Thyroid gland (tissue), 4 donors: ENCODE results near the gene BICDL2. TPM values are rescaled to one million over a fixed set of nuclear protein-coding genes. Genes with fewer than 3 reads are reported as not detected.

Source experiments
- DNase-seq, 2 donors: peaks; one replicate each; pipeline ENCODE4 v3.0.0-alpha.2; 2019
- H3K27ac ChIP-seq, 3 donors: fragments of 200-600 bp; sonication (generic); 1 replicate in 2 of 3; 2 replicates in 1 of 3; pipeline ENCODE4 v1.5.1; 2016 to 2019; ENCODE audit warnings: mild to moderate bottlenecking in 1 of 3, moderate library complexity in 1 of 3
- H3K27me3 ChIP-seq: fragments of 200-600 bp; sonication (generic); one replicate; pipeline ENCODE4 v1.5.1; 2019
- H3K36me3 ChIP-seq, 2 donors: fragments of 200-600 bp; sonication (generic); one replicate each; pipeline ENCODE4 v1.5.1; 2016 to 2019
- H3K4me1 ChIP-seq, 2 donors: fragments of 200-600 bp; sonication (generic); one replicate each; pipeline ENCODE4 v1.5.1; 2017 to 2019
- H3K4me3 ChIP-seq, 3 donors: fragments of 200-600 bp; sonication (generic); replicated peaks in 1 of 3; 1 replicate in 2 of 3; 2 replicates in 1 of 3; pipeline ENCODE4 v1.5.1; 2016; ENCODE audit warnings: mild to moderate bottlenecking in 1 of 3
- H3K9me3 ChIP-seq: fragments of 200-600 bp; sonication (generic); one replicate; pipeline ENCODE4 v1.5.1; 2017
- POLR2A ChIP-seq, 2 donors: fragments of 450-650 bp; IDR thresholded peaks; one replicate each; pipeline ENCODE4 v1.6.1; 2017; ENCODE audit warnings: antibody characterized with exemption in 2 of 2, mild to moderate bottlenecking in 2 of 2, moderate library complexity in 1 of 2
- WGBS, 2 donors: methylation state at CpG; one replicate each; pipeline ENCODE4 v1.1.5; 2017; 5-methylcytosine and 5-hydroxymethylcytosine counted together
- intact Hi-C: fragments of 100-400 bp; cut with DNase I; formaldehyde crosslinking; loops from one replicate; pipeline ENCODE4 v1.15.1; 2023
- total RNA-seq, 4 donors: library from RNA; depleted of rRNA; stranded (reverse); fragments of >200 nt; gene quantifications; one replicate each; pipeline ENCODE4 v1.2.3, GENCODE V29; 2016
- TF ChIP-seq, protein P1 (sequence below), 6 experiments: fragments of 200-600 bp in 3 of 6; fragments of 450-650 bp in 3 of 6; sonication (generic) in 3 of 6; IDR thresholded peaks; one replicate each; pipeline ENCODE4 v1.5.1; 2016 to 2019; ENCODE audit warnings: antibody characterized with exemption in 6 of 6, mild to moderate bottlenecking in 2 of 6, inconsistent platforms in 1 of 6, moderate library complexity in 1 of 6

Gene BICDL2
- total RNA-seq, 4 donors from 2014 or later: 7.3 to 17.8 (median 14.6) TPM

DNA sequence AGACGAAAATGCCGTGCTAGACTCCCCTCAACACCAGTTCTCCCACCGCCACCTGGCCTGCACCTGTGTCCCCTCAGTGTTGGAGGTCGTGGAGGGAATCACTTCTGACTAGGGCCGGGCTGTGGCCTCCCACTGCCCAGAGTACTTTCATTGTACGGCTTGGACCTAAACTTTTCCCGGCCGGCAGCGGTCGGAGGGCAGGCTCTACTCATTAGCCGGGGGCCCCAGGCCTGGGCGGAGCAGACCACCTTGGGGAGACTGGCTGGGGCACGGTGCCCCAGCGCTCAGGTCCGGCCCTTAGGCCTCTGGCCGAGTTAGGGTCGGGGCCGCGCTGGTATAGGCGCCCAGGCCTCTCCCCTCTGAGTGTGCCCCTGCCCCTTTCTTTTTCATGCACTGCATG lies 19.4 kb downstream of the BICDL2 start:
- peaks cover 24 to 34% of the 10 kb centered on the region in 2 donors for H3K4me1 ChIP-seq
- H3K27ac ChIP-seq: no peak overlapping the region
- 54 to 82% methylated on average over 8 to 18 of the region's 20 CpGs for WGBS, 2 donors
- H3K27me3 ChIP-seq: no peaks in the 10 kb centered on the region
- H3K36me3 ChIP-seq: no peaks in the 10 kb centered on the region
- no peaks in the 10 kb centered on the region for H3K9me3 ChIP-seq
- intact Hi-C loops: no loop called here
- no peak overlapping the region for H3K4me3 ChIP-seq
- TF ChIP-seq POLR2A (IDR thresholded peaks at IDR 0.05): no peak
- TF ChIP-seq, protein P1, sequence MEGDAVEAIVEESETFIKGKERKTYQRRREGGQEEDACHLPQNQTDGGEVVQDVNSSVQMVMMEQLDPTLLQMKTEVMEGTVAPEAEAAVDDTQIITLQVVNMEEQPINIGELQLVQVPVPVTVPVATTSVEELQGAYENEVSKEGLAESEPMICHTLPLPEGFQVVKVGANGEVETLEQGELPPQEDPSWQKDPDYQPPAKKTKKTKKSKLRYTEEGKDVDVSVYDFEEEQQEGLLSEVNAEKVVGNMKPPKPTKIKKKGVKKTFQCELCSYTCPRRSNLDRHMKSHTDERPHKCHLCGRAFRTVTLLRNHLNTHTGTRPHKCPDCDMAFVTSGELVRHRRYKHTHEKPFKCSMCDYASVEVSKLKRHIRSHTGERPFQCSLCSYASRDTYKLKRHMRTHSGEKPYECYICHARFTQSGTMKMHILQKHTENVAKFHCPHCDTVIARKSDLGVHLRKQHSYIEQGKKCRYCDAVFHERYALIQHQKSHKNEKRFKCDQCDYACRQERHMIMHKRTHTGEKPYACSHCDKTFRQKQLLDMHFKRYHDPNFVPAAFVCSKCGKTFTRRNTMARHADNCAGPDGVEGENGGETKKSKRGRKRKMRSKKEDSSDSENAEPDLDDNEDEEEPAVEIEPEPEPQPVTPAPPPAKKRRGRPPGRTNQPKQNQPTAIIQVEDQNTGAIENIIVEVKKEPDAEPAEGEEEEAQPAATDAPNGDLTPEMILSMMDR (IDR thresholded peaks at IDR 0.05): no peak
- no peak for DNase-seq

GRCh38 chr16:3015865-3016521 lies 20.8 kb downstream of the BICDL2 start:
- Histone ChIP-seq H3K4me3 (no peak overlapping the region), H3K36me3 (no peaks in the 10 kb centered on the region), H3K27ac (no peak overlapping the region), H3K9me3 (no peaks in the 10 kb centered on the region), H3K27me3 (no peaks in the 10 kb centered on the region), H3K4me1 (peaks cover 10 to 27% of the 10 kb centered on the region in 2 donors)
- WGBS, 2 donors: 86 to 89% methylated on average over 11 to 13 of the region's 13 CpGs
- intact Hi-C loops: no loop called here
- DNase-seq: no peak
- TF ChIP-seq POLR2A (IDR thresholded peaks at IDR 0.05): no peak
- TF ChIP-seq, protein P1 (IDR thresholded peaks at IDR 0.05): no peak

DNA sequence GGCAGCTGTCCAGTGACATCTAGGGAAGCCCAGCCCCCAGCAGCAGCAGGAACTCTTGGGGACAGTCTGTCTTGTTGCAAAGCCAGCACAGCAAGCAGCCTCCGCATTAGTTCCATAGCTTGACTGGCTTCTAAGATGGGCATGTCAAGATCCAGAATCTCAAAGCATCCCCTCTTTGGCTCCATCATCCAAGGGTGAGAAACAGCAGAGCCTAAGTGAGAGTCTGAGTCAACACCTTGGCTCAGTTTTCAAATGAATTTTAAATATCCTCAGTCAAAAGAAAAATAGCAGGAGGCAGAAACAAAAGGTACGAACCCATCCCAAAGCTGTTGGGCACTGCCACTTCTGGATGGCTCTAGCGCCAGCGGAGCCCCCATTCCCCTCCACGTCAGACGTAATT lies 21.8 kb downstream of the BICDL2 start:
- Histone ChIP-seq H3K36me3 (no peaks in the 10 kb centered on the region), H3K4me1 (peaks cover 11 to 29% of the 10 kb centered on the region in 2 donors), H3K4me3 (no peak overlapping the region), H3K27ac (no peak overlapping the region), H3K9me3 (no peaks in the 10 kb centered on the region), H3K27me3 (no peaks in the 10 kb centered on the region)
- intact Hi-C loops: no loop called here
- TF ChIP-seq, protein P1 (IDR thresholded peaks at IDR 0.05): no peak
- TF ChIP-seq POLR2A (IDR thresholded peaks at IDR 0.05): no peak
- whole genome bisulfite sequencing, 2 donors: 83 to 93% methylated on average over 6 of the region's 6 CpGs
- DNase-seq: no peak

GRCh38 chr16:3013998-3014690 lies 22.6 kb downstream of the BICDL2 start:
- no peaks in the 10 kb centered on the region for H3K36me3 ChIP-seq
- no peak for DNase-seq
- no peaks in the 10 kb centered on the region for H3K9me3 ChIP-seq
- WGBS, 2 donors: 65 to 70% methylated on average over 6 to 9 of the region's 12 CpGs
- intact Hi-C loops: no loop called here
- TF ChIP-seq POLR2A (IDR thresholded peaks at IDR 0.05): no peak
- TF ChIP-seq, protein P1 (IDR thresholded peaks at IDR 0.05): no peak
- no peaks in the 10 kb centered on the region for H3K27me3 ChIP-seq
- H3K4me1 ChIP-seq: peaks cover 15 to 25% of the 10 kb centered on the region in 2 donors
- no peak overlapping the region for H3K27ac ChIP-seq
- no peak overlapping the region for H3K4me3 ChIP-seq

- no peak for TF ChIP-seq POLR2A (IDR thresholded peaks at IDR 0.05)
- TF ChIP-seq, protein P1 (IDR thresholded peaks at IDR 0.05): no peak
- Histone ChIP-seq H3K9me3 (no peaks in the 10 kb centered on the region), H3K4me3 (no peak overlapping the region), H3K27me3 (no peaks in the 10 kb centered on the region), H3K4me1 (peaks cover 15 to 23% of the 10 kb centered on the region in 2 donors), H3K27ac (no peak overlapping the region), H3K36me3 (no peaks in the 10 kb centered on the region)
- no peak for DNase-seq
- WGBS, 2 donors: 40 to 58% methylated on average over 1 to 14 of the region's 27 CpGs
- intact Hi-C loops: no loop called here
Observed at GRCh38 chr16:3013491-3013951, 23.2 kb downstream of the BICDL2 start.
